Lung (tissue), 12 donors: Measurements from ENCODE around the gene FFAR1. TPM values are rescaled to one million over a fixed set of nuclear protein-coding genes. Genes with fewer than 3 reads are reported as not detected.

Source experiments
- ATAC-seq: fragments of 200-7000 bp; cut with Tn5 transposase; one replicate; pipeline ENCODE4 v1.9.1; 2020; ENCODE audit warnings: moderate number of reproducible peaks; ENCODE audit not compliant: insufficient read depth, low FRiP score
- DNase-seq, 3 donors: peaks; one replicate each; pipeline ENCODE4 v3.0.0-alpha.2; 2013 to 2017
- H3K27ac ChIP-seq, 2 donors: one replicate each; pipeline ENCODE4 v1.5.1; 2013; ENCODE audit warnings: mild to moderate bottlenecking in 2 of 2, moderate library complexity in 2 of 2, control low read depth in 1 of 2, inconsistent platforms in 1 of 2, low read depth in 1 of 2, low read length in 1 of 2
- H3K27me3 ChIP-seq, 3 donors: one replicate each; pipeline ENCODE4 v1.5.1; 2013; ENCODE audit warnings: low read length in 2 of 3; ENCODE audit not compliant: control insufficient read depth in 3 of 3, insufficient read depth in 3 of 3
- H3K36me3 ChIP-seq, 4 donors: one replicate each; pipeline ENCODE4 v1.5.1; 2013; ENCODE audit warnings: low read length in 4 of 4, mild to moderate bottlenecking in 1 of 4, moderate library complexity in 1 of 4; ENCODE audit not compliant: control insufficient read depth in 4 of 4, insufficient read depth in 4 of 4
- H3K4me1 ChIP-seq, 5 donors: one replicate each; pipeline ENCODE4 v1.5.1; 2013; ENCODE audit warnings: low read length in 5 of 5, mild to moderate bottlenecking in 2 of 5, moderate library complexity in 1 of 5; ENCODE audit not compliant: control insufficient read depth in 5 of 5, insufficient read depth in 5 of 5
- H3K4me3 ChIP-seq: one replicate; pipeline ENCODE4 v1.5.1; 2013; ENCODE audit warnings: mild to moderate bottlenecking, control low read depth, moderate library complexity
- H3K9ac ChIP-seq, 2 donors: one replicate each; pipeline ENCODE4 v1.5.1; 2013; ENCODE audit warnings: low read length in 2 of 2, control low read depth in 1 of 2; ENCODE audit not compliant: insufficient read depth in 1 of 2
- H3K9me3 ChIP-seq, 4 donors: one replicate each; pipeline ENCODE4 v1.5.1; 2013; ENCODE audit warnings: low read length in 3 of 4, mild to moderate bottlenecking in 1 of 4, moderate library complexity in 1 of 4; ENCODE audit not compliant: control insufficient read depth in 4 of 4, insufficient read depth in 3 of 4
- CTCF ChIP-seq: IDR thresholded peaks from 2 replicates; pipeline ENCODE4 v1.5.1; 2012; ENCODE audit warnings: mild to moderate bottlenecking; ENCODE audit errors: control extremely low read depth, extremely low read depth
- WGBS, 2 donors: extraction: QIAGEN DNeasy Blood & Tissue Kit; methylation state at CpG; one replicate each; pipeline ENCODE4 v1.1.7; 2013; 5-methylcytosine and 5-hydroxymethylcytosine counted together
- polyA plus RNA-seq, 2 donors: library from polyadenylated mRNA; stranded (reverse); fragments of 200-250 nt; gene quantifications; one replicate each; pipeline ENCODE4 v1.2.1, GENCODE V29; 2013
- total RNA-seq, 2 donors: library from RNA; depleted of rRNA in 1 of 2; stranded (reverse); fragments of >200 nt in 1 of 2; gene quantifications; one replicate each; pipeline ENCODE4 v1.2.1, GENCODE V29; 2014 to 2021
- donor health status: control.
- donor health status: control.
- donor health status: Bipolar disorder and iron deficiency.
- donor health status: healthy.
- donor health status: DM: yes; HTN: yes; CAD: no.

Gene FFAR1
- total and polyA plus RNA-seq, 4 donors = 0.06 to 1.1 (median 0.43) TPM

- Histone ChIP-seq H3K27me3 (no peaks in the 10 kb centered on the region), H3K36me3 (no peaks in the 10 kb centered on the region), H3K4me3 (no peak overlapping the region), H3K4me1 (peaks cover 0 to 42% (median 8%) of the 10 kb centered on the region in 5 donors), H3K9me3 (peaks cover 0 to 1% (median 0%) of the 10 kb centered on the region in 4 donors), H3K27ac (no peak overlapping the region), H3K9ac (no peak overlapping the region)
- DNase-seq = no peak
- WGBS, 2 donors = 88 to 89% methylated on average over 8 of the region's 8 CpGs
- ATAC-seq = no peak
- TF ChIP-seq CTCF = no peak
Measured at GRCh38 chr19:35314031-35314430, 33.7 kb upstream of the FFAR1 start.

- Histone ChIP-seq H3K4me3 (no peak overlapping the region), H3K27ac (no peak overlapping the region), H3K9ac (no peak overlapping the region), H3K9me3 (peaks cover 0 to 1% (median 0%) of the 10 kb centered on the region in 4 donors), H3K36me3 (no peaks in the 10 kb centered on the region), H3K27me3 (no peaks in the 10 kb centered on the region), H3K4me1 (peaks cover 0 to 39% (median 7%) of the 10 kb centered on the region in 5 donors)
- ATAC-seq (no peak), DNase-seq (no peak)
- TF ChIP-seq CTCF = no peak
- 78 to 83% methylated on average over 10 of the region's 10 CpGs for WGBS, 2 donors
Measured at GRCh38 chr19:35314858-35315470, 32.7 kb upstream of the FFAR1 start.

- TF ChIP-seq CTCF = no peak
- Histone ChIP-seq H3K4me1 (peaks cover 0 to 35% (median 7%) of the 10 kb centered on the region in 5 donors), H3K36me3 (no peaks in the 10 kb centered on the region), H3K4me3 (no peak overlapping the region), H3K27me3 (no peaks in the 10 kb centered on the region), H3K27ac (no peak overlapping the region), H3K9me3 (no peaks in the 10 kb centered on the region), H3K9ac (no peak overlapping the region)
- ATAC-seq (no peak), DNase-seq (no peak)
- 81 to 89% methylated on average over 9 of the region's 9 CpGs for WGBS, 2 donors
Measured at GRCh38 chr19:35315883-35316282, 31.8 kb upstream of the FFAR1 start.

GRCh38 chr19:35316560-35316959 lies 31.1 kb upstream of the FFAR1 start:
- no peak for ATAC-seq
- peaks cover 0 to 32% (median 7%) of the 10 kb centered on the region in 5 donors for H3K4me1 ChIP-seq
- no peak for TF ChIP-seq CTCF
- WGBS, 2 donors = 84 to 91% methylated on average over 9 of the region's 9 CpGs
- H3K27me3 ChIP-seq = no peaks in the 10 kb centered on the region
- DNase-seq = no peak
- H3K27ac ChIP-seq = no peak overlapping the region
- no peak overlapping the region for H3K9ac ChIP-seq
- H3K36me3 ChIP-seq = no peaks in the 10 kb centered on the region
- no peaks in the 10 kb centered on the region for H3K9me3 ChIP-seq
- H3K4me3 ChIP-seq = no peak overlapping the region
